Measurements from ENCODE around the gene SMARCAL1.

DNA sequence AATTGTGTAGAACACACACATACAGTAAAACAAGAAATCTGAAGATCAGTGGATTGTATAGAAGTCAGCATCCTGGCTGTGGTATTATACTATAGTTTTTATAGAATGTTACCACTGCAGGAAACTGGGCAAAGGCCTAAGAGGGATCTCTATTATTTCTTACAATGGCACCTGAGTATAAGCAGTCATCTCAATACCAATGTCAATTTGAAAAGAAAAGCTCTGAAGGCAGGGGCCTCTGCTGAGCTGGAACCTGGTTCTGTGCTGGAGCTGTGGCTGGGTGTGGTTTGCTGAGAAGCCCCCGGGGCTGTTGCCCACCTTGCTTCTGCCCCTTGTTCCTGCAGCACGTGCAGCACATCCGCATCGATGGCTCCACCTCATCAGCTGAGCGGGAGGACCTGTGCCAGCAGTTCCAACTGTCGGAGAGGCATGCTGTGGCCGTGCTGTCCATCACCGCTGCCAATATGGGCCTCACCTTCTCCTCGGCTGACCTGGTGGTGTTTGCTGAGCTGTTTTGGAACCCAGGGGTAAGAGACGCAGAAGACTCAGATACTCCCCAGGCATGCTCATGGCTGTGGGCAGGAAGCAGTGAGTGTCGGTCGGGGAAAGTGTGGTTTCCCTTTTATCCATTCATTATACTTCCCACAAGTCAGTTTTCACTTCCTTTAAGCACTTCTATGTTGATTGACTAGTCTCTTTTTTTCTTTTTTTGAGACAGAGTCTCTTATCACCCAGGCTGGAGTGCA is 62.8 kb downstream of the SMARCAL1 start:
- TF ChIP-seq, protein P1, sequence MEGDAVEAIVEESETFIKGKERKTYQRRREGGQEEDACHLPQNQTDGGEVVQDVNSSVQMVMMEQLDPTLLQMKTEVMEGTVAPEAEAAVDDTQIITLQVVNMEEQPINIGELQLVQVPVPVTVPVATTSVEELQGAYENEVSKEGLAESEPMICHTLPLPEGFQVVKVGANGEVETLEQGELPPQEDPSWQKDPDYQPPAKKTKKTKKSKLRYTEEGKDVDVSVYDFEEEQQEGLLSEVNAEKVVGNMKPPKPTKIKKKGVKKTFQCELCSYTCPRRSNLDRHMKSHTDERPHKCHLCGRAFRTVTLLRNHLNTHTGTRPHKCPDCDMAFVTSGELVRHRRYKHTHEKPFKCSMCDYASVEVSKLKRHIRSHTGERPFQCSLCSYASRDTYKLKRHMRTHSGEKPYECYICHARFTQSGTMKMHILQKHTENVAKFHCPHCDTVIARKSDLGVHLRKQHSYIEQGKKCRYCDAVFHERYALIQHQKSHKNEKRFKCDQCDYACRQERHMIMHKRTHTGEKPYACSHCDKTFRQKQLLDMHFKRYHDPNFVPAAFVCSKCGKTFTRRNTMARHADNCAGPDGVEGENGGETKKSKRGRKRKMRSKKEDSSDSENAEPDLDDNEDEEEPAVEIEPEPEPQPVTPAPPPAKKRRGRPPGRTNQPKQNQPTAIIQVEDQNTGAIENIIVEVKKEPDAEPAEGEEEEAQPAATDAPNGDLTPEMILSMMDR (IDR thresholded peaks at IDR 0.05), result no peak
- TF ChIP-seq POLR2AphosphoS5 (IDR thresholded peaks at IDR 0.05), result no peak

Measured in esophagus muscularis mucosa (tissue), 3 donors.